MCF 10A (cell line): ENCODE results near the gene PRLH. TPM values are rescaled to one million over a fixed set of nuclear protein-coding genes. Genes with fewer than 3 reads are reported as not detected.

Source experiments
- Bru-seq: library from RNA; stranded (reverse); fragments of 400-500 nt; gene quantifications from one replicate; lab custom pipeline; 2021; lab: Mats Ljungman, UMichigan
- BruChase-seq, 2 experiments: library from RNA; stranded (reverse); fragments of 400-500 nt; gene quantifications; one replicate each; lab custom pipeline; 2021; lab: Mats Ljungman, UMichigan
- BruUV-seq: library from RNA; stranded (reverse); fragments of 400-500 nt; replicated peaks from 2 replicates; lab custom pipeline; 2021; lab: Mats Ljungman, UMichigan
- CTCF ChIA-PET: fragments of 300-600 bp; sonication (Branson Sonifier 250); formaldehyde crosslinking; extraction: SDS; loops from one replicate; lab custom pipeline; 2021; ENCODE audit warnings: antibody characterized with exemption, inconsistent platforms; lab: Yijun Ruan, JAX
- POLR2A ChIA-PET: fragments of 300-600, 350-650 bp; sonication (Branson Sonifier 250); formaldehyde crosslinking; extraction: SDS; loops from one replicate; lab custom pipeline; 2020; ENCODE audit warnings: antibody characterized with exemption, inconsistent platforms; lab: Yijun Ruan, JAX
- DNase-seq: peaks from one replicate; pipeline ENCODE4 v3.0.0-alpha.2; 2018; ENCODE audit not compliant: unreplicated experiment
- H3K27ac Mint-ChIP-seq: one replicate; pipeline ENCODE4 v1.8.0; 2022; ENCODE audit warnings: mild to moderate bottlenecking, low read depth, mixed read lengths; ENCODE audit not compliant: unreplicated experiment
- H3K27me3 Mint-ChIP-seq: one replicate; pipeline ENCODE4 v1.8.0; 2022; ENCODE audit warnings: mixed read lengths; ENCODE audit not compliant: insufficient read depth, unreplicated experiment
- H3K36me3 Mint-ChIP-seq: one replicate; pipeline ENCODE4 v1.8.0; 2022; ENCODE audit warnings: mild to moderate bottlenecking, moderate library complexity, mixed read lengths; ENCODE audit not compliant: insufficient read depth, unreplicated experiment
- H3K4me1 Mint-ChIP-seq: one replicate; pipeline ENCODE4 v1.8.0; 2022; ENCODE audit warnings: mixed read lengths; ENCODE audit not compliant: insufficient read depth, unreplicated experiment
- H3K4me3 Mint-ChIP-seq: one replicate; pipeline ENCODE4 v1.8.0; 2022; ENCODE audit warnings: mild to moderate bottlenecking, moderate library complexity, mixed read lengths; ENCODE audit not compliant: unreplicated experiment
- H3K9me3 Mint-ChIP-seq: one replicate; pipeline ENCODE4 v1.8.0; 2022; ENCODE audit warnings: mixed read lengths; ENCODE audit not compliant: unreplicated experiment
- CTCF ChIP-seq: fragments of 200-600 bp; IDR thresholded peaks from one replicate; pipeline ENCODE4 v1.8.0; 2022; ENCODE audit warnings: antibody characterized with exemption, mild to moderate bottlenecking; ENCODE audit not compliant: unreplicated experiment
- intact Hi-C: fragments of 100-400 bp; cut with micrococcal nuclease; formaldehyde crosslinking; loops from 2 replicates; pipeline ENCODE4 v1.14.1; 2022
- long read RNA-seq: library from polyadenylated mRNA; stranded (forward); transcript quantifications from one replicate; pipeline ENCODE4 v2.0.0, GENCODE V29; 2022
- total RNA-seq: library from RNA; stranded (reverse); gene quantifications from 2 replicates; pipeline ENCODE4 v1.2.3, GENCODE V29; 2022

The PRLH gene
- total RNA-seq (not detected in 2 replicates), Bru-seq, nascent RNA (not detected), BruChase-seq, experiment 1, labeled RNA remaining after a 6-hour chase (not detected), BruChase-seq, experiment 2, labeled RNA remaining after a 2-hour chase (not detected)
- long read RNA-seq = 0 reads

- DNase-seq = no peak
- no peak for TF ChIP-seq CTCF
- Mint-ChIP-seq H3K9me3 (no peaks in the 10 kb centered on the region), H3K36me3 (no peaks in the 10 kb centered on the region), H3K4me1 (peaks cover under 1% of the 10 kb centered on the region), H3K27ac (no peak within 1 kb of the TSS), H3K4me3 (no peak within 1 kb of the TSS), H3K27me3 (peaks cover 11% of the 10 kb centered on the region)
- ChIA-PET CTCF (interaction anchor here (0.7 to 1.7 kb wide), 3 partner anchors 11 to 54 kb away, joined by 3 to 10 read pairs (median 5); no protein-coding TSS in a partner anchor), POLR2A (no interaction called here)
- no TSS peak for BruUV-seq
- intact Hi-C loops = no loop called here
These were observed at the start of gene PRLH for GRCh38 chr2:237566401-237567235. Gene PRLH (plus strand): TSS chr2:237566574. CDS start chr2:237566574, 0 bp downstream.

- Mint-ChIP-seq H3K27me3 (no peaks in the 10 kb centered on the region), H3K4me3 (no peak overlapping the region), H3K4me1 (no peaks in the 10 kb centered on the region), H3K36me3 (peaks cover 18% of the 10 kb centered on the region), H3K27ac (no peak overlapping the region), H3K9me3 (peaks cover 9% of the 10 kb centered on the region)
- CTCF ChIA-PET = interaction anchor here (3.4 kb wide), 1 partner anchor 54 kb away, joined by 21 read pairs; no protein-coding TSS in a partner anchor
- DNase-seq = no peak
- BruUV-seq = no TSS peak
- intact Hi-C loops = loop anchor here (10.0 kb wide), 1 partner anchor 498 kb away; no protein-coding TSS in a partner anchor
- POLR2A ChIA-PET = no interaction called here
- no peak for TF ChIP-seq CTCF
These were observed 49.2 kb upstream of the PRLH start for GRCh38 chr2:237517163-237517562.

- Mint-ChIP-seq H3K27me3 (no peaks in the 10 kb centered on the region), H3K36me3 (peaks cover 18% of the 10 kb centered on the region), H3K9me3 (peaks cover 9% of the 10 kb centered on the region), H3K4me3 (no peak overlapping the region), H3K27ac (no peak overlapping the region), H3K4me1 (no peaks in the 10 kb centered on the region)
- CTCF ChIA-PET = interaction anchor here (1.1 kb wide), 1 partner anchor 23 kb away, joined by 3 read pairs; no protein-coding TSS in a partner anchor
- POLR2A ChIA-PET = no interaction called here
- BruUV-seq = no TSS peak
- TF ChIP-seq CTCF = no peak
- intact Hi-C loops = loop anchor here (10.0 kb wide), 1 partner anchor 497 kb away; no protein-coding TSS in a partner anchor
- no peak for DNase-seq
These were observed 48.4 kb upstream of the PRLH start for GRCh38 chr2:237517990-237518389.
